Fibroblast of lung (primary cell): ENCODE data around the gene RIPK3. TPM values are rescaled to one million over a fixed set of nuclear protein-coding genes. Genes with fewer than 3 reads are reported as not detected.

Experiments used
- DNase-seq, 2 donors: peaks; one replicate each; pipeline versions ENCODE4 v3.0.0 to v3.0.0-alpha.2; 2010; ENCODE audit warnings: low read depth in 2 of 2
- H2AFZ ChIP-seq: 2 replicates; pipeline ENCODE4 v1.5.1; 2012; ENCODE audit warnings: low read length, control low read depth, inconsistent platforms
- H3K27ac ChIP-seq: 2 replicates; pipeline ENCODE4 v1.5.1; 2011; ENCODE audit warnings: low read length, control low read depth; ENCODE audit not compliant: insufficient read depth
- H3K27me3 ChIP-seq: 2 replicates; pipeline ENCODE4 v1.5.1; 2011; ENCODE audit warnings: mild to moderate bottlenecking, low read length; ENCODE audit not compliant: control insufficient read depth, insufficient read depth
- H3K36me3 ChIP-seq: 2 replicates; pipeline ENCODE4 v1.5.1; 2011; ENCODE audit warnings: low read length; ENCODE audit not compliant: control insufficient read depth, insufficient read depth
- H3K4me1 ChIP-seq: 2 replicates; pipeline ENCODE4 v1.5.1; 2011; ENCODE audit warnings: low read length; ENCODE audit not compliant: control insufficient read depth, insufficient read depth; ENCODE audit errors: extremely low read depth
- H3K4me2 ChIP-seq: 2 replicates; pipeline ENCODE4 v1.5.1; 2011; ENCODE audit warnings: low read length, control low read depth; ENCODE audit not compliant: insufficient read depth; ENCODE audit errors: extremely low read depth
- H3K4me3 ChIP-seq, 4 experiments: fragments of 200-600 bp in 1 of 4; sonication (generic) in 1 of 4; replicated peaks in 1 of 4; 2 replicates each; pipeline ENCODE4 v1.5.1; 2011 to 2016; ENCODE audit warnings: low read length in 4 of 4, low read depth in 3 of 4, mild to moderate bottlenecking in 3 of 4, control low read depth in 2 of 4, inconsistent platforms in 1 of 4, mixed read lengths in 1 of 4; ENCODE audit not compliant: insufficient read depth in 1 of 4; ENCODE audit errors: control extremely low read depth in 1 of 4
- H3K79me2 ChIP-seq: 2 replicates; pipeline ENCODE4 v1.5.1; 2012; ENCODE audit warnings: mild to moderate bottlenecking, low read length, inconsistent platforms; ENCODE audit not compliant: control insufficient read depth, insufficient read depth
- H3K9ac ChIP-seq: 2 replicates; pipeline ENCODE4 v1.5.1; 2011; ENCODE audit warnings: mild to moderate bottlenecking, low read length, control low read depth; ENCODE audit not compliant: insufficient read depth
- H3K9me3 ChIP-seq: 2 replicates; pipeline ENCODE4 v1.5.1; 2012; ENCODE audit warnings: low read depth, low read length; ENCODE audit not compliant: control insufficient read depth, insufficient read depth
- H4K20me1 ChIP-seq: 2 replicates; pipeline ENCODE4 v1.5.1; 2011; ENCODE audit warnings: low read length; ENCODE audit not compliant: control insufficient read depth, insufficient read depth; ENCODE audit errors: extremely low read depth
- CTCF ChIP-seq, 2 donors: IDR thresholded peaks in 1 of 2; conservative IDR thresholded peaks in 1 of 2; 1 replicate in 1 of 2; 2 replicates in 1 of 2; pipeline ENCODE4 v1.5.1; 2011 to 2012; ENCODE audit warnings: low read length in 2 of 2, control low read depth in 1 of 2, inconsistent platforms in 1 of 2, low read depth in 1 of 2, mild to moderate bottlenecking in 1 of 2
- EZH2 ChIP-seq: IDR thresholded peaks from 2 replicates; pipeline ENCODE4 v1.5.1; 2012; ENCODE audit warnings: low read length, control low read depth, mild to moderate bottlenecking; ENCODE audit errors: missing control alignments
- polyA plus RNA-seq, 2 donors: library from polyadenylated mRNA; depleted of rRNA in 1 of 2; stranded (reverse) in 1 of 2; unstranded in 1 of 2; fragments of >200 nt; gene quantifications; 2 replicates each; pipeline ENCODE4 v1.2.1, GENCODE V29; 2011 to 2012; ENCODE audit warnings: missing spikeins in 1 of 2
- total RNA-seq: library from RNA; depleted of rRNA; stranded (reverse); fragments of >200 nt; gene quantifications from 2 replicates; pipeline ENCODE4 v1.2.1, GENCODE V29; 2014

RIPK3 gene
- total and polyA plus RNA-seq, 2 donors (not counting 1 experiment from before 2014, with no cell fraction given) = 0.20 to 0.33 TPM

- peak; percentile 90 to 96 for DNase-seq
- Histone ChIP-seq H3K4me3 (peak overlapping the region; percentile 49 to 100 (median 58)), H4K20me1 (no peaks in the 10 kb centered on the region), H3K79me2 (peaks cover 9% of the 10 kb centered on the region), H3K4me1 (peaks cover 28% of the 10 kb centered on the region), H3K36me3 (peaks cover 4% of the 10 kb centered on the region), H3K27ac (peak overlapping the region; percentile 98), H3K4me2 (peak overlapping the region; percentile 57), H2AFZ (peak overlapping the region; percentile 56), H3K27me3 (no peaks in the 10 kb centered on the region), H3K9ac (peak overlapping the region; percentile 72), H3K9me3 (no peaks in the 10 kb centered on the region)
- TF ChIP-seq EZH2 (no peak), CTCF (conservative IDR thresholded peaks at IDR 0.05 in 1 of 2, IDR thresholded peaks at IDR 0.05 in 1 of 2; ENCODE audit: low read depth in 1 of 2, low read length in 2 of 2) (no peak)
Observed at GRCh38 chr14:24366721-24367513, 27.1 kb upstream of the RIPK3 start.

- H3K4me3 ChIP-seq = peak overlapping the region; percentile 4 to 100 (median 42)
- H2AFZ ChIP-seq = no peak overlapping the region
- no peaks in the 10 kb centered on the region for H3K9me3 ChIP-seq
- H3K79me2 ChIP-seq = peaks cover 9% of the 10 kb centered on the region
- peak overlapping the region; percentile 98 for H3K27ac ChIP-seq
- peak overlapping the region; percentile 53 for H3K4me2 ChIP-seq
- H3K4me1 ChIP-seq = peaks cover 27% of the 10 kb centered on the region
- H3K36me3 ChIP-seq = peaks cover 3% of the 10 kb centered on the region
- DNase-seq = no peak
- no peaks in the 10 kb centered on the region for H4K20me1 ChIP-seq
- no peak for TF ChIP-seq EZH2
- no peak for TF ChIP-seq CTCF (conservative IDR thresholded peaks at IDR 0.05 in 1 of 2, IDR thresholded peaks at IDR 0.05 in 1 of 2; ENCODE audit: low read depth in 1 of 2, low read length in 2 of 2)
- no peaks in the 10 kb centered on the region for H3K27me3 ChIP-seq
- peak overlapping the region; percentile 72 for H3K9ac ChIP-seq
Observed at GRCh38 chr14:24366413-24366720, 26.6 kb upstream of the RIPK3 start.

GRCh38 chr14:24365600-24366412 is 26.0 kb upstream of the RIPK3 start:
- Histone ChIP-seq H3K27me3 (no peaks in the 10 kb centered on the region), H2AFZ (peak overlapping the region; percentile 60), H3K4me3 (peak overlapping the region; percentile 4 to 100 (median 22)), H3K9ac (peak overlapping the region; percentile 72), H3K9me3 (no peaks in the 10 kb centered on the region), H4K20me1 (no peaks in the 10 kb centered on the region), H3K4me1 (peaks cover 24% of the 10 kb centered on the region), H3K4me2 (peak overlapping the region; percentile 53), H3K36me3 (peaks cover 2% of the 10 kb centered on the region), H3K79me2 (peaks cover 9% of the 10 kb centered on the region), H3K27ac (peak overlapping the region; percentile 98)
- TF ChIP-seq CTCF (conservative IDR thresholded peaks at IDR 0.05 in 1 of 2, IDR thresholded peaks at IDR 0.05 in 1 of 2; ENCODE audit: low read depth in 1 of 2, low read length in 2 of 2) (peak; percentile 87 to 94), EZH2 (no peak)
- peak; percentile 89 to 94 for DNase-seq
